Bronchial epithelial cell (primary cell): ENCODE data around the gene GEN1. TPM values are rescaled to one million over a fixed set of nuclear protein-coding genes. Genes with fewer than 3 reads are reported as not detected.
A peak's percentile ranks its signal among the peaks of the same experiment; 100 is the strongest.

ENCODE experiments used
- DNase-seq: peaks from one replicate; pipeline ENCODE4 v3.0.0-alpha.2; 2010; ENCODE audit warnings: low read depth
- FAIRE-seq: peaks from 2 replicates; lab custom pipeline; 2011; peaks lifted over from hg19 to GRCh38; lab: Jason Lieb, UNC
- H3K27me3 ChIP-seq: 2 replicates; pipeline ENCODE4 v1.5.1; 2011; ENCODE audit warnings: low read length; ENCODE audit not compliant: control insufficient read depth, insufficient read depth
- H3K36me3 ChIP-seq: 2 replicates; pipeline ENCODE4 v1.5.1; 2011; ENCODE audit warnings: low read length; ENCODE audit not compliant: control insufficient read depth, insufficient read depth
- H3K4me3 ChIP-seq: 2 replicates; pipeline ENCODE4 v1.5.1; 2011; ENCODE audit warnings: mild to moderate bottlenecking, low read depth, low read length, control low read depth
- CTCF ChIP-seq: IDR thresholded peaks from 2 replicates; pipeline ENCODE4 v1.5.1; 2011; ENCODE audit warnings: mild to moderate bottlenecking, moderate library complexity, low read length, control low read depth, inconsistent platforms; ENCODE audit not compliant: insufficient read depth, severe bottlenecking
- total RNA-seq: library from RNA; depleted of rRNA; stranded (reverse); fragments of >200 nt; gene quantifications from 2 replicates; pipeline ENCODE4 v1.2.1, GENCODE V29; 2014

GEN1 gene
- total RNA-seq, 1 donor from 2014 or later = 2.6 TPM

- H3K36me3 ChIP-seq = peaks cover 1% of the 10 kb centered on the region
- DNase-seq = no peak
- FAIRE-seq = no peak
- H3K27me3 ChIP-seq = no peaks in the 10 kb centered on the region
- no peak overlapping the region for H3K4me3 ChIP-seq
- no peak for TF ChIP-seq CTCF
Measured at GRCh38 chr2:17781482-17781881, 27.5 kb downstream of the GEN1 start.

- Histone ChIP-seq H3K36me3 (no peaks in the 10 kb centered on the region), H3K4me3 (no peak overlapping the region), H3K27me3 (no peaks in the 10 kb centered on the region)
- TF ChIP-seq CTCF = no peak
- DNase-seq (no peak), FAIRE-seq (no peak)
Measured at GRCh38 chr2:17786727-17787126, 32.8 kb downstream of the GEN1 start.

- no peak for FAIRE-seq
- H3K36me3 ChIP-seq = no peaks in the 10 kb centered on the region
- no peak for TF ChIP-seq CTCF
- DNase-seq = no peak
- peaks cover 5% of the 10 kb centered on the region for H3K27me3 ChIP-seq
- no peak overlapping the region for H3K4me3 ChIP-seq
Measured at GRCh38 chr2:17788773-17789172, 34.8 kb downstream of the GEN1 start.

- Histone ChIP-seq H3K36me3 (no peaks in the 10 kb centered on the region), H3K27me3 (peaks cover 5% of the 10 kb centered on the region), H3K4me3 (no peak overlapping the region)
- DNase-seq (no peak), FAIRE-seq (no peak)
- no peak for TF ChIP-seq CTCF
Measured at GRCh38 chr2:17790536-17790935, 36.6 kb downstream of the GEN1 start.

- no peak overlapping the region for H3K4me3 ChIP-seq
- DNase-seq (no peak), FAIRE-seq (peak; percentile 58)
- TF ChIP-seq CTCF = no peak
- H3K36me3 ChIP-seq = no peaks in the 10 kb centered on the region
- peaks cover 5% of the 10 kb centered on the region for H3K27me3 ChIP-seq
Measured at GRCh38 chr2:17791121-17791816, 37.3 kb downstream of the GEN1 start.

- no peak for FAIRE-seq
- no peak for TF ChIP-seq CTCF
- Histone ChIP-seq H3K27me3 (peaks cover 5% of the 10 kb centered on the region), H3K36me3 (no peaks in the 10 kb centered on the region), H3K4me3 (no peak overlapping the region)
- DNase-seq = no peak
Measured at GRCh38 chr2:17791817-17792130, 37.8 kb downstream of the GEN1 start.
